HG03521 (cell line): ENCODE results near the gene ZNF844.
"Not testable (repeated sequence)": the region's sequence is repeated elsewhere in the genome, so short reads cannot be mapped to it uniquely, and the experiment has no call there.

ENCODE experiments used
- ATAC-seq: cut with Tn5 transposase; IDR thresholded peaks from one replicate; pipeline ENCODE4 v1.9.1; 2021; ENCODE audit warnings: mild to moderate bottlenecking, moderate library complexity; ENCODE audit not compliant: unreplicated experiment

ZNF844 gene

DNA sequence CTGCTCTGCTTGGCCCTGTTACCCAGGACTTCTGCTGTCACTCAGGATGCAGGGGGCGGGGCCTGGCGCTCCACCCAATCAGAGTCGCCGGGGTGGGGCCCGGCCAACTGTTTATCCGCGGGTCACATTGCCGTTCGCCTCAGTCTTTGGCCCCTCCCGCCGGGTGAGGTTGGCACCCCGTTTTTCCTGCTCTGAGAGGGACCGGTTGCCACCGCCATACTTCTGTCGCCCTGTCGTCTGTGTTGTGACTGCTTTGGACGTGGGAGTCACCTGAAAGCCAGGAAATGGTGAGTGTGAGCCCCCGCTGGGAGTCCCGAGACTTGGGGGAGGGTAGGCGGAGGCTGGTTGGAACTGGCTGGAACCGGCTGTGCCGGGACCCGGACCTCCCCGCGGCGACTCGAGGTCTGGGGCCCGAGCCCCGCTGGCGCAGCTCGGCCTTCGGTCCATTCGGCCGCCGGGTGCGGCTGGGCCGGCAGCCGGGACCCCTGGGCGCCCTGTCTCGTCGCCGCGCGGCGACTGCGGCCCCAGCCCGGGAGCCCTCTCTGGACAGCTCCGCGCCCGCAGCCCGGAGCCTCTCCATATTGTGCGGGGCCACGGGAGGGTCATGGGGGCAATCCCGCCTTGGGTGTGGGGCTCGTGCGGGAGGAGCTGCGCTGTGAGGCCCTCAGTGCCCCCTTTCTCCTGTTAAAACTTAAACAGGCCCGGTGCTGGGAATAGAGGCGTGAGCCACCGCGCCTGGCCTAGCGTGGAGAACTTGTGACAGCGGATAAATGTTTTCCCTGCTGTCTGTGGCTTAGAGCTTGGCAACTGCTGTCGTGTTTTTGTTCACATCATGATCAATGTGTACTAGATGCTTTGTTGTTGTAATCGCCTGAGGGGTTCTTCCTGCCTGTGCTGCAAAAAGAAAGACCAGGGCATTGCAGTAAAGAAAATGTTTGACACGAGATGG is at the start of gene ZNF844:
Gene ZNF844, plus strand, starts transcription at position 142 of the 949 bp plus-strand sequence. Its CDS starts 143 bp downstream, at position 285.
- ATAC-seq: peak; percentile 68

DNA sequence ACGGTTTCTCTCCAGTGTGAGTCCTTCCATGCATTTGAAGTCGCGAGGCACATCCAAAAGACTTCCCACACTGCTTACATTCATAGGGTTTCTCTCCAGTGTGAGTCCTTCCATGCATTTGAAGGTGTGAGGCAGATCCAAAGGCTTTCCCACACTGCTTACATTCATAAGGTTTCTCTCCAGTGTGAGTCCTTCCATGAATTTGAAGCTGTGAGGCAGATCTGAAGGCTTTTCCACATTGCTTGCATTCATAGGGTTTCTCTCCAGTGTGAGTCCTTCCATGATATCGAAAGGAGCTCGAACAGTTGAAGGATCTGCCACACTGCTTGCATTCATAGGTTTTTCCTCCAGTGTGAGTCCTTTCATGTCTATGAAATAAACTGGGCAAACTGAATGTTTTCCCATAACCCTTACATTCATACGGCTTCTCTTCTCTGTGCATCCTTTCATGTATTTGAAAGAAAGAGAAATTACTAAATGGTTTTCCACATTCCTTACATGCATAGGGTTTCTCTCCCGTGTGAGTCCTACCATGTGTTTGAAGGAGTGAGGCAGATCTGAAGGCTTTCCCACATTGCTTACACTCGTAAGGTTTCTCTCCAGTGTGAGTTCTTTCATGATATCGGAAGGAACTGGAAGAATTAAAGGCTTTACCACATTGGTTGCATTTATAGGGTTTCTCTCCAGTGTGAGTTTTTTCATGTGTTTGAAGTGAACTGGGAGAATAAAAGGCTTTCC is 49.3 kb upstream of the ZNF844 start:
- ATAC-seq: no peak

DNA sequence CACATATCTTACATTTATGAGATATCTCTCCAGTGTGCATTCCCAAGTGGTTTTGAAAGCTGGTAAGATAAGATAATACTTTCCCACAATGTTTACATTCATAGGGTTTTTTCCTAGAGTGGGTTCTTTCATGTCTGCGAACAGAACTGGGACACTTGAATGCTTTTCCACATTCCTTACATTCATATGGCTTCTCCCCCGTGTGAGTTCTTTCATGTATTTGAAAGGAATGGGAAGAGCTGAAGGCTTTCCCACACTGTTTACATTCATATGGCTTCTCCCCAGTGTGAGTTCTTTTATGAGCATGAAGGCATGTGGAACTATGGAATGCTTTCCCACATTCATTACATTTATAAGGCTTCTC is 48.8 kb upstream of the ZNF844 start:
- ATAC-seq: no peak

DNA sequence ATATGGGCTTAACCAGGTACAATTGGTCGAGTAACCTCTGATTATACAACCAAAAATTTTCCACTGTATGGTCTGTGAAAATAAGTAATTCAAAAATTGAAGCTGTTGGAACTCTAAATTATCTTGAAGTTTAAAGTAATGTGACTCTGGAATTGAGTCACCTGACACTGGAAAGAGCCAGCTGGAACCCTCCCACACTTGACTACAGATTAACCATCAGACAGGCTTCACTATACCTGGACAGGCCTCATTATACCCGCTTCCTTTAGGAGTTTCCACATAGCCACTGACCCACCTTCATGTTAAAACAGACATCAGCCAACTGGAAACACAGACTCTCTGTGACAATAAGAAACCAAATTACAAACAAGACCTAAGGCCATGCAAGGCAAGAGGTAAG is 30.3 kb upstream of the ZNF844 start:
- ATAC-seq: no peak

DNA sequence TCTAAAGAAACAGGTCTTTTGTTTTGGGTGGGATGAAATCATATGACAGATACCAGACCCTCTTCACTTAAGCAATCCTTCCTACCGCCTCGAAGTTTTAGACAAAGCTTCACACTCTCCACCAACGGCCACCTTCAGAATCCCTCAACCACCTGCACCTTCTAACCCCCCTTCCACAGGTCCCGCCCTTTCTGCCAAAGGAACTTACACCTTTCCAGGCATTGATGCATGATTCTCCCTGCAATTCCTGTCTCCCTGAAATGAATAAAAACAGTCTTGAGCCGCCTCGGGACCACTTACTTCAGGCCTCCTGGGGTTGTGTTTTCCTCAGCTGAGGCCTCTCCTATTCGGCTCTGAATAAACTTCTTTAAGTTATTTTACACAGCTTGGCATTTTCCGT is 29.9 kb upstream of the ZNF844 start:
- no peak for ATAC-seq

DNA sequence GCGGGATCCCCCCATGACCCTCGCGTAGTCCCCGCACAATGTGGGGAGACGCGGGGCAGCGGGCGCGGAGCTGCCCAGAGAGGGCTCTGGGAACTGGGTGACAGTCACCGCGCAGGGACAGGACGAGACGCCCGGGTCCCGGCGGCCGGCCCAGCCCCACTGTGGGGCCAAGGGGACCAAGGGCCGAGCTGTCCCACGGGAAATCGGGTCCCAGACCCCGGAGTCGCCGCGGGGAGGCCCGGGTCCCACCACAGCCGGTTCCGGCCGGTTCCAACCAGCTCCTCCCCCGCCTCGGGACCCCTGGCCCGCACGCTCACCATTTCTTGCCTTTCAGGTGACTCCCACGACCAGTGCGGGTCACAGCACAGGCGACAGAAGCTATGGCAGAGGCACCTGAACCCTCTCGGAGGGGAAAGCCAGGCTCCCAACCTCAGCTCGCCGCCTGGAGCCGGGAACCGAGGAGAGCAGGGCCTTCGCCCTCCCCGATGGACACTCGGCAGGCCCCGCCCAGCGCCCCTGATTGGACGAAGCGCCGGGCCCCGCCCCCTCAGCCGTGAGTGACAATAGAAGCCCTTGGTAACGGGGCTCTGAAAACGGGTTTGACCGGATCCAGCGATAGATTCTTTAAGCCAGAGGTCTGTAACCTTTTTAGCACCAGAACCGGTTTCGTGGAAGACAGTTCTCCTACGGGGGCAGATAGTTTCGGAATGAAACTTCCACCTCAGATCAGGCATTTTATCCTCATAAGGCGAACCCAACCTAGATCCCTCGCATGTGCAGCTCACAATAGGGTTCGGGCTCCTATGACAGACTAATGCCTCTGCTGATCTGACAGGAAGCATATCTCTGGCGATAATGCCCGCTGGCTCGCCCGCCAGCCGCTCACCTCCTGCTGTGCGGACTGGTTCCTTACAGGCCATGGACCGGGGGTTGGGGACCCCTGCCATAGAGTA is 29.0 kb upstream of the ZNF844 start, which contains the start of gene ZNF433:
Gene ZNF433, minus strand, starts transcription at position 460 of the 953 bp plus-strand sequence. Its CDS starts 140 bp downstream, at position 320.
- peak; percentile 80 for ATAC-seq

DNA sequence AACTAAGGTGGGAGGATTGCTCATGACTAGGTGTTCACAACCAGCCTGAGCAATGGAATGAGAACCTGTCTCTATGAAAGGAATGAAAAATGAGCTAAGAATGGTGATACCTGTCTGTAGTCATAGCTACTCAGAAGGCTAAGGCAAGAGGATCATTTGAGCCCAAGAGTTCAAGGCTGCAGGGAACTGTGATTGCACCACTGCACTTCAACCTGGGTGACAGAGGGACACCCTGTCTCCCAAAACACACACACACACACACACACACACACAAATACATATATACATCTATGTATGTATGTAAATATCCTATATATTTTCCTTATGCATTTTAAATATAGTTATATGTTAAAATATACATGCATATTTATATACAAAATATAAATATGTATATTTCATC is 21.6 kb upstream of the ZNF844 start:
- ATAC-seq: no peak

DNA sequence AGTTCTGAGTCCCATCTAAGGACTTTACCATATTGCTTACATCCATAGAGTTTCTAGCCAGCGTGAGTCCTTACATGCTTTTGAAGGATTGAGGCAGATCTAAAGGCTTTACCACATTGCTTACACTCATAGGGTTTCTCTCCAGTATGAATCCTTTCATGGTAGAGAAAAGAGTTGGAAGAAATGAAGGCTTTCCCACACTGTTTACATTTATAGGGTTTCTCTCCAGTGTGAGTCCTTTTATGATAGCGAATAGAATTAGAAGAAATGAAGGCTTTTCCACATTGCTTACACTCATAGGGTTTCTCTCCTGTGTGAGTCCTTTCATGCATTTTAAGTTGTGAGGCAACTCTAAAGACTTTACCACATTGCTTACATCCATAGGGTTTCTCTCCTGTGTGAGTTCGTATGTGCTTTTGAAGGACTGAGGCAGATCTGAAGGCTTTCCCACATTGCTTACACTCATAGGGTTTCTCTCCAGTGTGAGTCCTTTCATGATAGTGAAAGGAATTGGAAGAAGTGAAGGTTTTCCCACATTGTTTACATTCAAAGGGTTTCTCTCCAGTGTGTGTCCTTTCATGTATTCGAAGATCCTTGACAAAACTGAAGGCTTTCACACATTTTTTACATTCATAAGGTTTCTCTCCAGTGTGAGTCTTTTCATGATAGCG is 20.6 kb upstream of the ZNF844 start:
- no peak for ATAC-seq

DNA sequence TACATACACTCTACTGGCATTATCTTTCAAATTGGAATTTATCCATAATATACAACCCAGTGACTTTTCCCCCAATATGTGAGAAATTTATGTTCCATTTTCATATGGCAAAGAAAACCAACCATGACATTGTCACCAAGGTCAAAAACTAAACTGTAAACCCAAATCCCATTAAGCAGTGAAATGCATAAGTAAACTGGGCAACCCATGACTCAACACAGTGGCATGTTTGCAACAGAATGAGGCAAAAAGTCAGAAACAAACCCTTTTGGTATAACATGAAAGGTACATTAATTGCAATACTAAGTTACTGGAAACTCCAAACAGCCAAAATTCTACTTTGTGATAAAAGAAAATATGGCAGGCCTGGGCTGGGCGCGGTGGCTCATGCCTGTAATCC is 16.7 kb upstream of the ZNF844 start:
- no peak for ATAC-seq

DNA sequence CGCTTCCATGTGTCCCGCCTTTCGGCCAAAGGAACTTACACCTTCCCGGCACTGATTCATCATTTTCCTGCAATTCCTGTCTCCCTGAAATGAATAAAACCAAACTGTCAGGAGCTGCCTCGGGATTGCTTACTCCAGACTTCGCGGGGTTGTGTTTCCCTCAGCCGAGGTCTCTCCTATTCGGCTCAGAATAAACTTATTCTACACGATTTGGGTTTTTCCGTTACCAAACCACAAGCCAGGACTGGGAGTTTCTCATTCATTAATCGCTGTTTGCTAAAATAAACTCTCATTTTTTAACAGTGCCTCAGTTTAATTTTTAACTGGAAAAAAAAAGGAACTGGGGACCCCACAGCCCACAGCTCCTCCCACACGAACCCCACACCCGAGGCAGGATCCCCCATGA is 12.4 kb upstream of the ZNF844 start:
- no peak for ATAC-seq

DNA sequence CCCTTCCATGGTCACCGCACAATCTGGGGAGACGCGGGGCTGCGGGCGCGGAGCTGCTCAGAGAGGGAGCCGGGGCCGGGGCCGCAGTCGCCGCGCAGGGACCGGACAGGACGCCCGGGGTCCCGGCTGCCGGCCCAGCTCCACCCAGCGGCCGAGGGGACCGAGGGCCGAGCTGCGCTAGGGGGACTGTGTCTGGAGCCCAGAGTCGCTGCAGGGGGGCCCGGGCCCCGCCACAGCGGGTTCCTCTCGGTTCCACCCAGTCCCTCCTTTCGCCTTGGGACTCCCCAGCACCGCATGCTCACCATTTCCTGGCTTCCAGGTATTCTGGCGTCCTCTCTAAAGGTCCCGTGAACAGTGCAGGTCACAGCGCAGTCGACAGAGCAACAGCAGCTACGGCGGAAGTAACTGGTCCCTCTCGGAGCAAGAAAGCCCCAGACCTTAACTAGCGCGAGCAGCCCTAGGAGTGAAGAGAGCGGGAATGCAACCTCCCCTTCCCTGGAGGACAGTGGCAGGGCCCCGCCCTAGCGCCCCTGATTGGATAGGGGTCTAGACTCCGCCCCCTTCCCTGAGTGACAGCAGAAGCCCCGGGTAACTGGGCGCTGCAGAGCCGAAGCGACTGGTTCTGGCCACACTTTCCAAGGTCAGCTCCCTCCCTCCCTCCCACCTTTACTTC is 11.9 kb upstream of the ZNF844 start, which contains the start of gene ZNF878:
Gene ZNF878, minus strand, starts transcription at position 465 of the 673 bp plus-strand sequence. Its CDS starts 160 bp downstream, at position 305.
- ATAC-seq: peak; percentile 69

DNA sequence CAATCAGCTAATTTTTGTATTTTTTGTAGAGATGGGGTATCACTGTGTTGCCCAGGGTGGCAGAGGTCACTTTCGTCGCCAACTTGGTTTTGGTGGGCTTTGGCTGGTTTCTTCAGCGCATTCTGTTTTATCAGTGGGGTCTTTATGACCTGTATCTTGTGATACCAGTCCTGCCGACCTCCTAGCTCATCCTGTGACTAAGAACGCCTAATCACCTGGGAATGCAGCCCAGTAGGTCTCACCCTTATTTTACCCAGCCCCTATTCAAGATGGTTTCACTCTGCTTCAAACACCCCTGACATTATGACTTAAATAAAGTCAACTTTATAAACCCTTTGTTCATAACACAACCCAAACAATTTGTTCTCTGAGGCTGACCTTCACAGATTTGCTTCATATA is 8.7 kb upstream of the ZNF844 start:
- no peak for ATAC-seq

DNA sequence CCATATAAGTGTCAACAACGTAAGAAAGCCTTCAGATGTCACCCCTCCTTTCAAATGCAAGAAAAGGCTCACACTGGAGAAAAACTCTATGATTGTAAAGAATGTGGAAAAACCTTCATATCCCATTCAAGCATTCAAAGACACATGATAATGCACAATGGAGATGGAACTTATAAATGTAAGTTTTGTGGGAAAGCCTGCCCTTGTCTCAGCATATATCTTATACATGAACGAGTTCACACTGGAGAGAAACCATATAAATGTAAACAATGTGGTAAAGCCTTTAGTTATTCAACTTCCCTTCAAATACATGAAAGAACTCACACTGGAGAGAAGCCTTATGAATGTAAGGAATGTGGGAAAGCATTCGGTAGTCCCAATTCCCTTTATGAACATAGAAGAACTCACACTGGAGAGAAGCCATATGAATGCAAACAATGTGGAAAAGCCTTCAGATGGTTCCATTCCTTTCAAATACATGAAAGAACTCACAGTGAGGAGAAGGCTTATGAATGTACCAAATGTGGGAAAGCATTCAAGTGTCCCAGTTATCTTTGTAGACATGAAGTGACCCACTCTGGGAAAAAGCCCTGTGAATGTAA is 11.1 kb downstream of the ZNF844 start:
- no peak for ATAC-seq

DNA sequence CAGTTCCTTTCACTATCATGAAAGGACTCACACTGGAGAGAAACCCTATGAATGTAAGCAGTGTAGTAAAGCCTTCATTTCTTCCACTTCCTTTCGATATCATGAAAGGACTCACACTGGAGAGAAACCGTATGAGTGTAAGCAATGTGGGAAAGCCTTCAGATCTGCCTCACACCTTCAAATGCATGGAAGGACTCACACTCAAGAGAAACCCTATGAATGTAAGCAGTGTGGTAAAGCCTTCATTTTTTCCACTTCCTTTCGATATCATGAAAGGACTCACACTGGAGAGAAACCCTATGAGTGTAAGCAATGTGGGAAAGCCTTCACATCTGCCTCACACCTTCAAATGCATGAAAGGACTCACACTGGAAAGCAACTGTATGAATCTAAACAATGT is 11.8 kb downstream of the ZNF844 start:
- not testable (repeated sequence) for ATAC-seq

DNA sequence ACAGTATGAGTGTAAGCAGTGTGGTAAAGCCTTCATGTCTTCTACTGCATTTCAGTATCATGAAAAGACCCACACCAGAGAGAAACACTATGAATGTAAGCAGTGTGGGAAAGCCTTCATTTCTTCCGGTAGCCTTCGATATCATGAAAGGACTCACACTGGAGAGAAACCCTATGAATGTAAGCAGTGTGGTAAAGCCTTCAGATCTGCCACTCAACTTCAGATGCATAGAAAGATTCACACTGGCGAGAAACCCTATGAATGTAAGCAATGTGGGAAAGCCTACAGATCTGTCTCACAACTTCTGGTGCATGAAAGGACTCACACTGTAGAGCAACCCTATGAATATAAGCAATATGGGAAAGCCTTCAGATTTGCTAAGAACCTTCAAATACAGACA is 12.8 kb downstream of the ZNF844 start:
- no peak for ATAC-seq

DNA sequence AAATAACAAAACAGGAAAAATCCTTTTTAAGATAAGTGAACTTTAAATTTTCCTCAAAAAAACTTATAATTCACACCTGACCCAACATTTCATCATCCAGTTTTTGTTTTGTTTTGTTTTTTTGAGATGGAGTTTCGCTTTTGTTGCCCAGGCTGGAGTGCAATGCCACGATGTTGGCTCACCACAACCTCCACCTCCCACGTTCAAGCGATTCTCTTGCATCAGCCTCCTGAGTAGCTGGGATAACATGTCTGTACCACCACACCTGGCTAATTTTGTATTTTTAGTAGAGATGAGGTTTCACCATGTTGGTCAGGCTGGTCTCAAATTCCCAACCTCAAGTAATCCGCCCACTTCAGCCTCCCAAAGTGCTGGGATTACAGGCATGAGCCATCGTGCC is 18.8 kb downstream of the ZNF844 start:
- not testable (repeated sequence) for ATAC-seq

DNA sequence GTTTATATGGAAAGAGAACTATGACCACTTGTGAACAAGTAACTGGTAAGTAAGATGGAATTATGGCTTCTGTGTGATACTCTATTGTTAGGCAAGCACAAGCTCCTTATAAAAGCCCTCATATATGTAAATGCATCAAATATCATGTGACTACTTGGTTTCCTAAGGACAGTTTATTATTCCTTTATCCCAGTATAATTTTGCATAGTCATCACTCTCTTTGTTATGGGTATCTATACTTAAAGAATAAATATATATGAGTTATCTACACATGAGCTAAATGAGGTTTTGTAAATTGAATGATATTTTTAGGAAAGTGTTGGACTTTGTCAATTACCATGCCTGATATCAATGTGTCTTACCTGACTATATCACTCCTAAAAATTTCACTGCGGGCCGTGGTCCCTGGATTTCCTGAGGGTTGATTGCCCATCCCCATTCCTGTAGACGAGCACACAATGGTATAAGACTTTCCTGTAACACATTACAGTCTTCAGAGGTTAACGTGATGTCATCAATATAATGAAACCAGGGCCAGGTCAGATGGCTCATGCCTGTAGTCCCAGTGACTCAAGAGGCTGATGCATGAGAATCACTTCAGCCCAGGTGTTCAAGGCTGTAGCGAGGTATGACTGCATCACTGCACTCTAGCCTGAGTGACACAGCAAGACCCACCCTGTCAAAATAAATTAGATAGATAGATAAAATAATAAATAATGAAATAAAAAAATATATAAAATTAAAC is 20.7 kb downstream of the ZNF844 start:
- ATAC-seq: no peak

DNA sequence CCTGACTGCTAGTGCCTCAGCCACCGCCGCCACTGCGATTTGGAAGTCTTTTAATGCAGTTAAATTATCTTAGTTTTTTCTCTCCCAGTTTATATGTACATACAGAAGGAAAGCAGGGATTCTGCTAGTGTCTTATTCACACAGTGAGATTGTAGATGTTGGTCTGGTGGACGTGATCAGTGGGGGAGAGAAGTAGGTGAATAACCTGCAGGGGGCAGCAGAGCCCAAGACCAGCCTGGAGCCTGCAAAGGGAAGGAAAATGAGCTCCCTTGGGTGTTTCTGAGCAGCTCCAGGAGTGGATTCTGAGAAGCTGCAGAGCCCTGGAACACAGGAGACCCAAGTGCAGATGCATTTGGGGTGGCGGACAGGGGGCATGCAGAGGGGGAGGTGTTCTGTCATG is 26.3 kb downstream of the ZNF844 start:
- ATAC-seq: no peak
